Measurements from ENCODE around the gene ELMO3.

Gene ELMO3

GRCh38 chr16:67157892-67158635 is 40.9 kb upstream of the ELMO3 start (continued):
- TF ChIP-seq, protein P1, sequence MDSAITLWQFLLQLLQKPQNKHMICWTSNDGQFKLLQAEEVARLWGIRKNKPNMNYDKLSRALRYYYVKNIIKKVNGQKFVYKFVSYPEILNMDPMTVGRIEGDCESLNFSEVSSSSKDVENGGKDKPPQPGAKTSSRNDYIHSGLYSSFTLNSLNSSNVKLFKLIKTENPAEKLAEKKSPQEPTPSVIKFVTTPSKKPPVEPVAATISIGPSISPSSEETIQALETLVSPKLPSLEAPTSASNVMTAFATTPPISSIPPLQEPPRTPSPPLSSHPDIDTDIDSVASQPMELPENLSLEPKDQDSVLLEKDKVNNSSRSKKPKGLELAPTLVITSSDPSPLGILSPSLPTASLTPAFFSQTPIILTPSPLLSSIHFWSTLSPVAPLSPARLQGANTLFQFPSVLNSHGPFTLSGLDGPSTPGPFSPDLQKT (IDR thresholded peaks at IDR 0.05; ENCODE audit: borderline replicate concordance, low read depth, low read length) = no peak
- TF ChIP-seq FEZF1 (tag by site-specific recombination; IDR thresholded peaks at IDR 0.05) = no peak
- no peak for TF ChIP-seq ZNF16 (tag by site-specific recombination; IDR thresholded peaks at IDR 0.05; ENCODE audit: low read depth)
- TF ChIP-seq, protein P2, sequence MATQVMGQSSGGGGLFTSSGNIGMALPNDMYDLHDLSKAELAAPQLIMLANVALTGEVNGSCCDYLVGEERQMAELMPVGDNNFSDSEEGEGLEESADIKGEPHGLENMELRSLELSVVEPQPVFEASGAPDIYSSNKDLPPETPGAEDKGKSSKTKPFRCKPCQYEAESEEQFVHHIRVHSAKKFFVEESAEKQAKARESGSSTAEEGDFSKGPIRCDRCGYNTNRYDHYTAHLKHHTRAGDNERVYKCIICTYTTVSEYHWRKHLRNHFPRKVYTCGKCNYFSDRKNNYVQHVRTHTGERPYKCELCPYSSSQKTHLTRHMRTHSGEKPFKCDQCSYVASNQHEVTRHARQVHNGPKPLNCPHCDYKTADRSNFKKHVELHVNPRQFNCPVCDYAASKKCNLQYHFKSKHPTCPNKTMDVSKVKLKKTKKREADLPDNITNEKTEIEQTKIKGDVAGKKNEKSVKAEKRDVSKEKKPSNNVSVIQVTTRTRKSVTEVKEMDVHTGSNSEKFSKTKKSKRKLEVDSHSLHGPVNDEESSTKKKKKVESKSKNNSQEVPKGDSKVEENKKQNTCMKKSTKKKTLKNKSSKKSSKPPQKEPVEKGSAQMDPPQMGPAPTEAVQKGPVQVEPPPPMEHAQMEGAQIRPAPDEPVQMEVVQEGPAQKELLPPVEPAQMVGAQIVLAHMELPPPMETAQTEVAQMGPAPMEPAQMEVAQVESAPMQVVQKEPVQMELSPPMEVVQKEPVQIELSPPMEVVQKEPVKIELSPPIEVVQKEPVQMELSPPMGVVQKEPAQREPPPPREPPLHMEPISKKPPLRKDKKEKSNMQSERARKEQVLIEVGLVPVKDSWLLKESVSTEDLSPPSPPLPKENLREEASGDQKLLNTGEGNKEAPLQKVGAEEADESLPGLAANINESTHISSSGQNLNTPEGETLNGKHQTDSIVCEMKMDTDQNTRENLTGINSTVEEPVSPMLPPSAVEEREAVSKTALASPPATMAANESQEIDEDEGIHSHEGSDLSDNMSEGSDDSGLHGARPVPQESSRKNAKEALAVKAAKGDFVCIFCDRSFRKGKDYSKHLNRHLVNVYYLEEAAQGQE (tag by site-specific recombination; IDR thresholded peaks at IDR 0.05) = no peak
- TF ChIP-seq, protein P3, sequence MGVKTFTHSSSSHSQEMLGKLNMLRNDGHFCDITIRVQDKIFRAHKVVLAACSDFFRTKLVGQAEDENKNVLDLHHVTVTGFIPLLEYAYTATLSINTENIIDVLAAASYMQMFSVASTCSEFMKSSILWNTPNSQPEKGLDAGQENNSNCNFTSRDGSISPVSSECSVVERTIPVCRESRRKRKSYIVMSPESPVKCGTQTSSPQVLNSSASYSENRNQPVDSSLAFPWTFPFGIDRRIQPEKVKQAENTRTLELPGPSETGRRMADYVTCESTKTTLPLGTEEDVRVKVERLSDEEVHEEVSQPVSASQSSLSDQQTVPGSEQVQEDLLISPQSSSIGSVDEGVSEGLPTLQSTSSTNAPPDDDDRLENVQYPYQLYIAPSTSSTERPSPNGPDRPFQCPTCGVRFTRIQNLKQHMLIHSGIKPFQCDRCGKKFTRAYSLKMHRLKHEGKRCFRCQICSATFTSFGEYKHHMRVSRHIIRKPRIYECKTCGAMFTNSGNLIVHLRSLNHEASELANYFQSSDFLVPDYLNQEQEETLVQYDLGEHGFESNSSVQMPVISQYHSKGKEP (tag by site-specific recombination; IDR thresholded peaks at IDR 0.05) = no peak
- no peak for TF ChIP-seq ZBTB26 (tag by site-specific recombination; optimal IDR thresholded peaks at IDR 0.05)

DNA sequence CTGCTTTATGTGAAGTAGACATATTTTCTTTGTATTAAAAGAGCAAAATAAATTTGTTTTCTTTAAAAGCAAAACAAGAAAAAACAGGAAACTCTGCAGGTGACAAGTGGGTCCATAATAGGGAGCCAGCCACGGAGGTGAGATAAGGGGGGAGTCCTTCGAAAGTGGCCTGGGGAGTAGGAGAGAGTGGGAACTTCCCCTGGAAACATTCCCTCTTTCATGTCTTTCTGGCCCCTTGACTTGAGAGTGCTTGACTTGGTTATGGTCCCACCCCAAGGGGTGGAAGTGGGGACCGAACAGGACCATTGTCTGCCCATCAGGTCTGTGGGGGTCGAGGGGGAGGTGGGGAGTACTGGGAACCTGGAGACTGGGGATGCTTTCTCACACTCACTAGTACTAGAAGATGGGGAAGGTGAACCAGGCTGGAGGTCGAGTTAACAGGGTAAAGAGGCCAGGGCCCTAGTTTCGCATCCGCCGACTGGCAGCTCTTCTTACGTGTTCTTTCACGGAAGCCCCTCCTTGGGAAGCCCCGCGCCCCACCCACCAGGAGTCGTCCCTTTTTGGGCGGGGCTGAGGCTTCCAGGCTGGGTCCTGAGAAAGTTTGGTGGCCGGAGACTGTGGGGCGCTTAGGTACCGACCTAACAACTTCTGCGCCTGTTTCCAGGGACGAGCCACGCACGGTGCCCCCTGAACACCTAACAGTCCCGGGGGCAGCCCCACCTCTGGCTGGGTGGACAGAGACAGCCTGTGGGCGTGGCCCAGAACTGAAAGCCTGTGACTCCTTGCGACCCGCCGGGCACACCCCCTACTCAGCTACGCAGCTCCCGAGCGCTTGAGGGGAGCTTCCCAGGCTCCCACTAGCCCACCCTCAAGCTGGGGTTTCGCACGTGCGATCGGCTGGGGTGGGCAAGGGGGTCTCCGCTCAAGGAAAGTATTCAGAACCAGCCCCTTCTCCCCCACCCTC is 40.0 kb upstream of the ELMO3 start:
- Histone ChIP-seq H3K4me1 (ENCODE audit: control insufficient read depth, insufficient read depth, low read length) (no peaks in the 10 kb centered on the region), H3K9me3 (ENCODE audit: control insufficient read depth, insufficient read depth, low read depth, low read length) (no peaks in the 10 kb centered on the region), H3K27ac (ENCODE audit: extremely low read depth, low read depth, low read length) (no peak overlapping the region; the same call in 1 of the 2 replicates), H3K36me3 (ENCODE audit: control insufficient read depth in 2 of 2, insufficient read depth in 1 of 2, low read length in 2 of 2) (peaks cover 0 to 3% of the 10 kb centered on the region in 2 experiments; a peak in 1 of 3 replicates), H3K4me3 (ENCODE audit: low read depth, low read length) (peak overlapping the region; percentile 75)
- CTCF ChIA-PET = interaction anchor here (0.7 to 7.4 kb wide), 8 partner anchors 9 to 253 kb away, joined by 3 to 155 read pairs (median 7); partner anchors contain the start of genes CES3 and NOL3
- POLR2A ChIA-PET = interaction anchor here (1.7 kb wide), 1 partner anchor 141 kb away, joined by 5 read pairs; no protein-coding TSS in a partner anchor
- peak; percentile 79 for TF ChIP-seq PRDM1 (tag by site-specific recombination; IDR thresholded peaks at IDR 0.05)
- peak; percentile 67 for TF ChIP-seq ZNF335 (tag by site-specific recombination; conservative IDR thresholded peaks at IDR 0.05)
- TF ChIP-seq SP3 (tag by site-specific recombination; IDR thresholded peaks at IDR 0.05) = peak; percentile 67
- no peak for TF ChIP-seq ZBTB17 (tag by site-specific recombination; IDR thresholded peaks at IDR 0.05)
- TF ChIP-seq SP2 (tag by site-specific recombination; IDR thresholded peaks at IDR 0.05) = peak; percentile 68
- TF ChIP-seq ZNF707 (tag by site-specific recombination; IDR thresholded peaks at IDR 0.05) = no peak
- peak; percentile 90 for TF ChIP-seq KLF9 (tag by site-specific recombination; IDR thresholded peaks at IDR 0.05; ENCODE audit: low read depth)
- TF ChIP-seq KLF1 (tag by site-specific recombination; IDR thresholded peaks at IDR 0.05) = peak; percentile 49; the same call in 1 of the 2 replicates
- peak; percentile 54; the same call in 1 of the 2 replicates for TF ChIP-seq PATZ1 (tag by site-specific recombination; IDR thresholded peaks at IDR 0.05)
